Small intestine (tissue), 7 donors: ENCODE data around the gene DSCAML1. TPM values are rescaled to one million over a fixed set of nuclear protein-coding genes. Genes with fewer than 3 reads are reported as not detected.

Source experiments
- DNase-seq, 2 donors: peaks; one replicate each; pipeline versions ENCODE4 v3.0.0 to v3.0.0-alpha.2; 2013
- FAIRE-seq: peaks from 2 replicates; lab custom pipeline; 2012; peaks lifted over from hg19 to GRCh38; lab: Jason Lieb, UNC
- H3K27ac ChIP-seq, 3 donors: one replicate each; pipeline ENCODE4 v1.5.1; 2013; ENCODE audit warnings: low read length in 2 of 3, mild to moderate bottlenecking in 2 of 3, control low read depth in 1 of 3, inconsistent platforms in 1 of 3, low read depth in 1 of 3, moderate library complexity in 1 of 3
- H3K27me3 ChIP-seq, 3 donors: one replicate each; pipeline ENCODE4 v1.6.1; 2013; ENCODE audit warnings: low read length in 3 of 3, inconsistent platforms in 1 of 3; ENCODE audit not compliant: control insufficient read depth in 3 of 3, insufficient read depth in 3 of 3
- H3K36me3 ChIP-seq, 3 donors: one replicate each; pipeline ENCODE4 v1.6.1; 2013; ENCODE audit warnings: low read length in 3 of 3, inconsistent platforms in 1 of 3, low read depth in 1 of 3, mild to moderate bottlenecking in 1 of 3, moderate library complexity in 1 of 3; ENCODE audit not compliant: control insufficient read depth in 3 of 3, insufficient read depth in 2 of 3
- H3K4me1 ChIP-seq, 3 donors: one replicate each; pipeline ENCODE4 v1.6.1; 2013; ENCODE audit warnings: low read length in 2 of 3, inconsistent platforms in 1 of 3, low read depth in 1 of 3, mild to moderate bottlenecking in 1 of 3, moderate library complexity in 1 of 3; ENCODE audit not compliant: control insufficient read depth in 3 of 3, insufficient read depth in 2 of 3
- H3K4me3 ChIP-seq, 3 donors: one replicate each; pipeline ENCODE4 v1.5.1; 2013; ENCODE audit warnings: low read length in 3 of 3, control low read depth in 1 of 3, inconsistent platforms in 1 of 3, low read depth in 1 of 3, mild to moderate bottlenecking in 1 of 3, moderate library complexity in 1 of 3
- H3K9me3 ChIP-seq, 2 donors: one replicate each; pipeline ENCODE4 v1.6.1; 2013; ENCODE audit warnings: low read depth in 1 of 2, low read length in 1 of 2; ENCODE audit not compliant: control insufficient read depth in 2 of 2, insufficient read depth in 1 of 2
- WGBS, 3 donors: extraction: QIAGEN DNeasy Blood & Tissue Kit; methylation state at CpG; one replicate each; pipeline ENCODE4 v1.1.7; 2013; 5-methylcytosine and 5-hydroxymethylcytosine counted together
- polyA plus RNA-seq, 4 donors: library from polyadenylated mRNA; stranded (reverse) in 3 of 4; unstranded in 1 of 4; fragments of 200-250 nt in 3 of 4; fragments of 120-200 nt in 1 of 4; gene quantifications; one replicate each; pipeline versions ENCODE4 v1.2.1 to v1.2.3, GENCODE V29; 2013
- donor health status: healthy with polysubstance abuse.
- donor health status: control.
- donor health status: control.
- donor health status: Bipolar disorder and iron deficiency.
- donor health status: healthy.

Gene DSCAML1
- polyA plus RNA-seq, 4 donors = under 0.01 to 3.3 (median 0.22) TPM; not detected in 1

DNA sequence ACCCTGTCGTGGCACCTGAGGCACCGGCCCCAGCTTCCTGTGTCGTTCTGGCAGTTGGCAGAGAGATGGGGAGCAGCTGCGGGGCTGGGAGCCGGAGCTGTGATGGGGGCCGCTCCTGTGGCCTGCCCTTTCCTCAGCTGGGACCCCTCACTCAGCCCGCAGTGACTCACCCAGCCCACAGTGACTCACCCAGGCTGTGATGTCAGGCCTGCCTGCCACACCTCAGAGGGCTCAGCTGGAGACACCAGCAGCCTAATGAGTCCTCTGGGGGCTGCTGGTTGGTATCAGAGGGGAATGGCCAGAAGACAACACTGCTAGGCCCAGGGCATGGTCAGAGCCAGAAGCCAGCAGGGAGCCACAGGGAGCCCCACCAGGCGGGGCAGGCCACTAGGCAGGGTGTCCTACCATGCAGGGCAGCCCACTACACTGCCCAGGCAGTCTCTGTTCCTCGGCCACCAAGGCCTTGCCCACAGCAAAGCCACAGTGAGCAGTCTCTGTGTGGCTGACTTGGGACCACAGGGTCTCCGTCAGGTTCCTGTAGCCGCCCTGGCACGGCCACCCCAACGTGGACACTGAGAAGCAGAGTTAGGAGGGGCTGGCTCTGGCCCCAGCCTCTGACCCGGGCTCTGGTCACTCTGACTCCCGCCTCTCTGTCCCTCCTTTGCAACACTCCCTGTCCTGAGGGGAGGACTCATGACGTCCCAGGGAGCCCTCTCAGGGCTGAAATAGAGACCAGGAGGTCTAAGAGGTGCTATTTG lies 31.8 kb upstream of the DSCAML1 start:
- 57 to 72% (median 62%) methylated on average over 15 to 16 of the region's 16 CpGs for WGBS, 3 donors
- Histone ChIP-seq H3K4me1 (peaks cover 3 to 70% (median 3%) of the 10 kb centered on the region in 3 donors), H3K36me3 (peaks cover 0 to 3% (median 0%) of the 10 kb centered on the region in 3 donors), H3K27me3 (no peaks in the 10 kb centered on the region), H3K4me3 (no peak overlapping the region), H3K27ac (peak overlapping the region in 1 of 3 donors; percentile 43), H3K9me3 (no peaks in the 10 kb centered on the region)
- DNase-seq (peak; percentile 44 to 75), FAIRE-seq (no peak)

DNA sequence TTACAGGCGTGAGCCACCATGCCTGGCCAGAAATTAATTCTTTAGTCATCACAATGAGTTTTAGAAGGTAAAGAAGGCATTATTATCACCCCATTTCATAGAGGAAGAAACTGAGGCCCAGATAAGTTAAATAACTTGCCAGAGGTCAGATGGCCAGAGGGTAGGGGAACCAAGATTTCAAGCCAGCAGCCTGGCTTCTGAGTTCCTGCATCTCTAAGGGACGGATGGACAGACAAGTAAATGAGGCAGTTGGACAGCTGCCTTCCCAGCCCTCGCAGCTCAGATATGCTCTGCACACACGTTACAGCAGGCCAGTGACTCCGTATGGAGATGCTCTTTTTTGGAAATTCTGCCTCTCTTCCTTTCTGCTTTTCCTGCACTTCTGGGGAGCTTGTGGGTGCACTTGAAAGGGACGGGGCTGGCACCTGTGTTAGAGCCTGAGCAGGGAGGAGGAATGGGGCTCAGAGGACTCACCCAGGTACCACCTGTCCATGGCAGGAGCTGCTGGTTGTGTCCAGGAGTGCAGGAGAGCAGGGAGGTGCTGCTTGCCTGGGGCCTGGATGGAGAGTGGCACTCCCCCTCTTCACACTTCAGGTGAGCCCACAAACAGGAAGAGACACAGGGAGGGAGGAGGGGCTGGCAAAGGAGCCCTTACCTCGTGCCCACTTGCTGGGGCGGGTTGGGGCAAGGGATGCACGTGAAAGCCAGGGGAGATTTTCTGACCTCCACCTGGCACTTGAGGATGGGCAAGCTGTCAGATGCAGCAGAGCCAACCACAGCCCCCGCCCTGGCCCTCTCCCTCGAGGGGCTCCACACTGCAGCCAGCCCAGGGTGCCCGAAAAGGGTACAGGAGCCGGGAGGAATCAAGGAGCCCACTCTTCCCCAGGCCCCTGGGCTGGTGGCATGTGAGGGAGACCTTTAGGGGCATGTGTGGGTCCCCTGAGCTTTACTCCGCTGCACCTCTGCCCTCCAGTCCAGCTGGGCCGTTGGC lies 30.8 kb upstream of the DSCAML1 start:
- H3K9me3 ChIP-seq = no peaks in the 10 kb centered on the region
- FAIRE-seq = no peak
- 70 to 79% (median 75%) methylated on average over 13 to 15 of the region's 15 CpGs for WGBS, 3 donors
- DNase-seq = no peak
- peaks cover 0 to 3% (median 0%) of the 10 kb centered on the region in 3 donors for H3K36me3 ChIP-seq
- no peak overlapping the region for H3K4me3 ChIP-seq
- H3K4me1 ChIP-seq = peaks cover 0 to 70% (median 3%) of the 10 kb centered on the region in 3 donors
- H3K27me3 ChIP-seq = no peaks in the 10 kb centered on the region
- peak overlapping the region in 1 of 3 donors; percentile 40 for H3K27ac ChIP-seq

DNA sequence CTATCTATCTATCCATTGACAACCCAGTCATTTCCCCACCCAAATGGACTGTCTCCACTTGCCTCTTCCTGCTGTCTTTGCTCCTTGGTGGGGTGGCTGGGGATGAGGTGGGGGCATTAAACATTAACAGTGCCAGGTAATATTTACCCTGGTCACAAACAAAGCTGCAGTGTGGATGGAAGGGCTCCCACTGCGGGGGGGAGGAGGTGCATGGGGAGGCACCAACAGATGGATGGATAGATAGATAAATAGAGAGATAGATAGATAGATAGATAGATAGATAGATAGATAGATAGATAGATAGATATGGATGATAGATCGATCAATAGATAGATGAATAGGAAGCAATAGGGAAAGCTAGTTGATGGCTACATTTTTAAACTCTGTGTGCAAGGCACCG lies 29.8 kb upstream of the DSCAML1 start:
- no peak for DNase-seq
- WGBS, 3 donors = 62 to 74% (median 70%) methylated on average over 3 of the region's 3 CpGs
- H3K27ac ChIP-seq = no peak overlapping the region
- H3K4me1 ChIP-seq = peaks cover 0 to 69% (median 3%) of the 10 kb centered on the region in 3 donors
- peaks cover 0 to 3% (median 0%) of the 10 kb centered on the region in 3 donors for H3K36me3 ChIP-seq
- no peaks in the 10 kb centered on the region for H3K9me3 ChIP-seq
- FAIRE-seq = no peak
- H3K4me3 ChIP-seq = no peak overlapping the region
- H3K27me3 ChIP-seq = no peaks in the 10 kb centered on the region

DNA sequence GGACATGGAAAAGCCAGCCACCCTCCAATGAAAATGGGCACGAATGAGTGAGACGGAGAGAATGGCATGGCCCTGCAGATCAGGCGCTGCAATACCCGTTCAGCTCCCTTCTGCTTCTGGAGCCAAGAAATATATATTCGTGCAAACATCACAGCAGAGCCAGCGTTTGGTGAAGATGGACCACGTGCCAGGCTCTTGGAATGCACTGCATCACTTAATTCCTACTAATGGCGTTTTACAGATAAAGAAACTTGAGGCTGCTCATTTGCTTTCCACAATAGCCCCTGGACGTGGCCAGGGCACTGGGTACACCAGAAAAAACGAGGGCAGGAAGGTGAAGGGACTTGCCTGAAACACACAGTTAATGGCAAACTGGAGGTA lies 29.2 kb upstream of the DSCAML1 start:
- Histone ChIP-seq H3K27ac (no peak overlapping the region), H3K4me1 (peaks cover 0 to 63% (median 3%) of the 10 kb centered on the region in 3 donors), H3K27me3 (no peaks in the 10 kb centered on the region), H3K36me3 (peaks cover 0 to 3% (median 0%) of the 10 kb centered on the region in 3 donors), H3K9me3 (no peaks in the 10 kb centered on the region), H3K4me3 (no peak overlapping the region)
- no peak for DNase-seq
- no peak for FAIRE-seq
- 49 to 72% (median 62%) methylated on average over 10 of the region's 10 CpGs for WGBS, 3 donors

DNA sequence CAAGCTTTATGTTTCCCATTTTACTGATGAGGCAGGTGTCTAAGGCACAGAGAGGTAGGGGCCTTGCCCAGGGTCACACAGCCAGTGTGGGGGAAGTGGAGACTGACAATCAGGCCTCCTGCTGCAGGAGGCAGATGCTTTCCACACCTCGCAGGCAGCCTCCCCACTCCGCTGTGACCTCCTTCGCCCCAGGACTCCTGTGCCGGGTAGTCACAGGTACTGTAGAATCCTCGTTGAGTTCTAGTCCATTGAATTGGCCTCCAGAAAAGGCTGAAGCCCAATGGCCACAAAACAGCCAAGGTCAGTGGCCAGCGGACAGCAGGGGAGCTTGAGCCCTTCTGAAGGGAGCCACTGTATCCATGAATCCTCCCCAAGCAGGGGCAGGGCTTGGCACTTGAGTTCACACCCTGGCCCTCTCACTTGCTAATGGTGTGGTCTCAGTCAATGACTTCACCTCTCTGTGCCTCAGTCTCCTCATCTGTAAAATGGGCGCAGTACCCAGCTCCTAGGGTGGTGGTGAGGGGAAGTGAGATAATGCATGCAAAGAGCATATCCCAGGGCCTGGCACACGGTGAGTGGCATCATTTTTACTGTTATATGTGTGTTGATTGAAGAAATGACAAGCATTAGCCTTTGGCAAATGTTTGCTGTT lies 28.6 kb upstream of the DSCAML1 start:
- H3K27me3 ChIP-seq = no peaks in the 10 kb centered on the region
- DNase-seq (no peak), FAIRE-seq (no peak)
- no peaks in the 10 kb centered on the region for H3K9me3 ChIP-seq
- no peak overlapping the region for H3K4me3 ChIP-seq
- H3K4me1 ChIP-seq = peaks cover 0 to 58% (median 3%) of the 10 kb centered on the region in 3 donors
- H3K36me3 ChIP-seq = peaks cover 0 to 3% (median 0%) of the 10 kb centered on the region in 3 donors
- no peak overlapping the region for H3K27ac ChIP-seq
- 79 to 92% (median 90%) methylated on average over 8 of the region's 8 CpGs for WGBS, 3 donors

DNA sequence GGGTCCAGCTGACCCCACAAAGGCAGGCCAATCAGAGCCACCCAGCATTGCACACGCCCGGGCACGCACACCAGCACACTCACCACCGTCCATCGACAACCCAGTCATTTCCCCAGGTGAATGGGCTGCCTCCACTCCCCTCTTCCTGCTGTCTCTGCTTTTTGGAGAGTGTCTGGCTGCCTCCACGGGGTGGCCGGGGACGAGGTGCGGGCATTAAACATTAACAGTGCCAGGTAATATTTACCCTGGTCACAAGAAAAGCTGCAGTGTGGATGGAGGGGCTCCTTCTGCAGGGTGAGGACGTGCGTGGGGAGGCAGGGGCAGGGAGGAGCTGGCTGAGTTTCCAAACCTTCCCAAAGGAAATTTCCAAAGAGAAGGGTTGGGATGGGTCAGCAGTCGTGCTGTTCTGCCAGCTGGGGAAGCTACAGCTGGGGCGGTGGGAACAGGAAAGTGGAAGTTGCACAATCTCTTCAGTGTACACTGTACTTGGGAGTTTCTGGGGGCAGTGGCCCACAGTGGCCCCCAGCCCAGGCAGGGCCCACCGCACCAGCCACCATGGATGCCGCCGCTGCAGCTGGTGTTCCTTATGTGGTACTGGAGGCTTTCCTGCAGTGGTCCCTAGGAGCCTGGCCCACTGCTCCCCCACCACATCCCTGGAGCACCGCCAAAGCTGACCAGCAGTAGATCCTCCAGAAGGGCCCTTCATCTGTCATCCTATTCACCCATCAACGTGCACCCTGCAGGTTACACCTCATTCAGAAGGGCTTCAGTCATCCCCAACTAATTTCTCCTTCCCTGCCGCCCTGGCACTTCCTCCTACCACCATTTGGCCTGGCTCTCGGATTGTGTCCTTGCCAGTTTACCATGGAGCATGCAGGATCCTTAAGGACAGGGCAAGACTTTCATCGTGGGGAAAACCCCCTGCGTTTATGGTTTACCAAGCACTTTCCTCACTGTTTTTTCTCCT lies 27.8 kb upstream of the DSCAML1 start, which contains the start of gene FXYD2:
TSS of gene FXYD2 (minus strand) at position 174 of the 967 bp plus-strand sequence. CDS start at position 108, 66 bp downstream.
- Histone ChIP-seq H3K27ac (peak within 1 kb of the TSS; percentile 34 to 79 (median 42)), H3K36me3 (peaks cover 0 to 4% (median 0%) of the 10 kb centered on the region in 3 donors), H3K4me1 (peaks cover 0 to 58% (median 3%) of the 10 kb centered on the region in 3 donors), H3K4me3 (no peak within 1 kb of the TSS), H3K9me3 (no peaks in the 10 kb centered on the region), H3K27me3 (no peaks in the 10 kb centered on the region)
- FAIRE-seq (no peak), DNase-seq (no peak)
- WGBS, 3 donors = 45 to 59% (median 48%) methylated on average over 20 to 22 of the region's 22 CpGs

DNA sequence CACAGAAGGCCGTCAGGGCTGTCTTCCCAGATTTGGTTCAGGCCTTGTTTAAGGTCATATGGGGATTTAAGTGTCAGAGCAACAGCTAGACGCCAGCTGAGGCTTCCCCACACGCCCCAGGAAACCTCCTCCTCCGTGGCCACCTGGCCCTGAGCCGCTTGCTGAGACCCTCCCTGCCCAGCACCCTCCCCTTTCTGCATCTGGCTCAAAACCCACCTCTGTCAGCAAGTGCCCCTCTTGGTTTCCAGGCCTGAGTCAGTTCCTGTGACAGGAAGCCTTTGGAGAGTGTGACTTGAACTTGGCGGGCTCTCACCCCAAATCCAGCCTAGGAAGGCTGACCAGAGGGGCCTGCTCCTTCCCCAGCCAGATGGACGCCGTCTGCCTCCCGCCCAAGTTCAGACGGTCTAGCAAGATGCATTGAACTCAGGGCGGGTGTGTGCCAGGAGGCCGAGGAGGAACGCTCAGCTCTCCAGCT lies 27.0 kb upstream of the DSCAML1 start:
- no peaks in the 10 kb centered on the region for H3K27me3 ChIP-seq
- peaks cover 0 to 6% (median 0%) of the 10 kb centered on the region in 3 donors for H3K36me3 ChIP-seq
- H3K27ac ChIP-seq = peak overlapping the region; percentile 34 to 79 (median 42)
- peaks cover 0 to 63% (median 7%) of the 10 kb centered on the region in 3 donors for H3K4me1 ChIP-seq
- no peak overlapping the region for H3K4me3 ChIP-seq
- FAIRE-seq (no peak), DNase-seq (no peak)
- no peaks in the 10 kb centered on the region for H3K9me3 ChIP-seq
- WGBS, 3 donors = 48 to 69% (median 57%) methylated on average over 13 of the region's 13 CpGs
